GM19438 (cell line): ENCODE results near the gene OSTN.

Experiments
- ATAC-seq: cut with Tn5 transposase; IDR thresholded peaks from one replicate; pipeline ENCODE4 v1.9.1; 2021; ENCODE audit warnings: low read depth; ENCODE audit not compliant: unreplicated experiment

Gene OSTN

DNA sequence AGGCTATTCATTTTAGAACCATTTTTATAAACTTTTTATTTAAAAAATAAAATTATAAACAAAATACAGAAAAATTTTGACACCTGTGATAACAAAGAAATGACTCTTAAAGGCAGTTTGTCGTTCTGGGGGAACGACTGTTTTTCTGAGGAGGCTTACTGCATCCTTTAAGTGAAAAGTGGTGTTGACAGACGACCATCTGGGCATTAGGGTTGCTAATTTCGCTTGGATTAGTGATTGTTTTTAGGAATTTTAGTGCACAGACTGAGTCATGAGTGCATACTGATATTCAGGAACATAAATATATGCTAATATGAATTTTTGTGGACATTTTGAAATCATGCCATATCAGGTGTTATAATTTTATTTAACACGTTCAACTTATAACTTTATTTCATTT is 28.5 kb downstream of the OSTN start:
- no peak for ATAC-seq

DNA sequence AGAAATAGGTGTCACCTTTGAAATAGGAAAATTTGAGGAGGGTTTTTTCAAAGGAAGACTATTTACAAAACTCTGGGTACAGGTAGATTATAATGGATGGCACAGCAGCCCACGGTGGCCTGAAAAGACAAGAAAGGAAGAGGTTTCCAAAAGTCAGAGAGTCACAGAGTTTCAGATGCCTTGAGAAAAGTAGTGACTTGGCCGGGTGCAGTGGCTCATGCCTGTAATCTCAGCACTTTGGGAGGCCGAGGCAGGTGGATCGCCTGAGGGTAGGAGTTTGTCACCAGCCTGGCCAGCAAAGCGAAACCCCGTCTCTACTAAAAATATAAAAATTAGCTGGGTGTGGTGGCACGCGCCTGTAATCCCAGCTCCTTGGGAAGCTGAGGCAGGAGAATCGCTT is 35.2 kb downstream of the OSTN start:
- ATAC-seq, result no peak

- ATAC-seq, result peak; percentile 99
Measured at GRCh38 chr3:191235331-191236314, 36.6 kb downstream of the OSTN start.

DNA sequence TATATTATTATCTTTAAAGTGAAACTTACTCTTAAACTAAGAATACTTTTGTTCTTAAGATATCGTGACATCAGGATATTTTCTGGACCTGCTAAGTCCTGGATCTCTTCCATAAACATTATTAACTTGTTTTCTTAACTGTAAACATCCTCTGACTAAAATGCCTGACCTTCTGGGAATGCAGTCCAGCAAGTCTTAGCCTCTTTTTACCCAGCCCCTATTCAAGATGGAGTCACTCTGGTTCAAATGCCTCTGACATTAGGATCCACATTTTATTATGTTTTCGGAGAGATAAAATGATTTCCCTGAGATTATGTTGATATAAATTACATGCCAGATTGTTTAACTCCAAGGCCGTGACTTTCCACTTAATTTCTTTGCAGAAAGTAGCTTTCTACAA is 37.6 kb downstream of the OSTN start:
- no peak for ATAC-seq

DNA sequence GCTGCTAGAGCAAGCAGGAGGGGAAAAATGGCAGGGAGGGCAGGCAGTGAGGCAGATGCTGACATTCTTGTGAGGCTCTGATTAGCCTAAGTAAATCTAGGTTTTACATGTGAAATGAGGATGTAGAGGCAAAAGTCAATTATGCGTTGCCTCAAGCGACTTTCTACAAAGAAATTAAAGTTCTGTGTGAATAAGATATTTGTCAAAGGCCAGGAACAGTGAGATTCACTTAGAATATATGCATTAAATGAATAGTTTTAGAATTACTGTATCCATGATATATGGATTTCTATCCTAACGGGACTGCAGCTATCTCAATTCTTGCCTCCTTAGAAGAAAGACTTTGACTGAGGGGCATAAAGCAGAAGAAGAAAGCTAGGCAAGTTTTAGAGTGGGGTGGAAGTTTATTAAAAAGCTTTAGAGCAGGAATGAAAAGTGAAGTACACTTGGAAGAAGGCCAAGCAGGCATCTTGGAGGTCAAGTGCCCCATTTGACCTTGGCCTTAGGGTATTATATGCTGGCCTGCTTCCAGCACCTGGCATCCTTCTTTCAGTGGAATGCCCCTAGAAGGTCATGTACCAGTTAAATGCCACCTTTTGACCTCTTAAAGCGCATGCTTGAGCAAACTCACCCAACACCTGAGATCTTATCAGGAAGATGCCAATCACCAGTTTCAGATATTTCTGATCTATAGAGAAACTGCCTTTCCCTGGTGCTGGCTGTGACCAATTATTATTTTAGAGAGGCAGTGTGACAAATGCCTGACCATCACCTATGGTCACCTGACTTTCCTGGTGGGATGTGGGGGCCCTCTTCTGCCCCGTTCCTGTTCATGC is 38.2 kb downstream of the OSTN start:
- ATAC-seq, result no peak

GRCh38 chr3:191238321-191238817 is 39.3 kb downstream of the OSTN start:
- ATAC-seq, result no peak

GRCh38 chr3:191239407-191240031 is 40.5 kb downstream of the OSTN start:
- no peak for ATAC-seq

GRCh38 chr3:191240486-191240885 is 41.4 kb downstream of the OSTN start:
- ATAC-seq, result no peak

GRCh38 chr3:191244242-191244867 is 45.3 kb downstream of the OSTN start:
- no peak for ATAC-seq

DNA sequence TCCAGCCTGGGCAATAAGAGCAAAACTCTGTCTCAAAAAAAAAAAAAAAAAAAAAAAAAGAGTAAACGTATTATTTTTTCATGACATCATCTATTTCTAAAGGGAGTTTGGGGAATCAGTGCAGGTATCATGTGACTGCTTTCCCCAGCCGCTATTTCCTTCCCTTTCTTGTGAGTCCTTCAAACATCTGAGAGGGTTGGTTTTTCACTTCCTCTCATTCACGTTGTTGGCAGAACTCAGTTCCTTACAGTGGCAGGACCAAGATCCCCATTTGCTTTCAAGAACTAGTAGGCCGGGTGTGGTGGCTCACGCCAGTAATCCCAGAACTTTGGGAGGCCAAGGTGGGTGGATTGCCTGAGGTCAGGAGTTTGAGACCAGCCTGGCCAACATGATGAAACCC is 47.0 kb downstream of the OSTN start:
- ATAC-seq, result peak; percentile 68

DNA sequence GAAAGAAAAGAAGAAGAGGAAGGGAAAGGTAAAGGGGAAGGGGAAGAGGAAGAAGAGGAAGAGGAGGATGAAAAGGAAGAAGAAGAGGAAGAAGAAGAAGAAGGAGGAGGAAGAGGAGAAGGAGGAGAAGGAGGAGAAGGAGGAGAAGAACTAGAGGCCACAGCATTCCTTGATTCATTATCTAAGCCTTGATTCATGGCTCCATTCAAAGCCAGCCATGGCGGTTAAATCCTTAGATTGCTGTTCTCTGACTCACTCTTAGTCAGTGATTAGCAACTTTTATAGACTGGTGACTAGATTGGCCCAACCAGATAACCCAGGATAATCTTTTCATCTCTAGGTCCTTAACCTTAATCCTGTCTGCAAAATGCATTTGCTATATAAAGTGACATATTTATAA is 47.6 kb downstream of the OSTN start:
- ATAC-seq, result no peak

GRCh38 chr3:191253089-191253799 is 54.2 kb downstream of the OSTN start:
- ATAC-seq, result no peak

GRCh38 chr3:191254098-191254873 is 55.2 kb downstream of the OSTN start:
- no peak for ATAC-seq

DNA sequence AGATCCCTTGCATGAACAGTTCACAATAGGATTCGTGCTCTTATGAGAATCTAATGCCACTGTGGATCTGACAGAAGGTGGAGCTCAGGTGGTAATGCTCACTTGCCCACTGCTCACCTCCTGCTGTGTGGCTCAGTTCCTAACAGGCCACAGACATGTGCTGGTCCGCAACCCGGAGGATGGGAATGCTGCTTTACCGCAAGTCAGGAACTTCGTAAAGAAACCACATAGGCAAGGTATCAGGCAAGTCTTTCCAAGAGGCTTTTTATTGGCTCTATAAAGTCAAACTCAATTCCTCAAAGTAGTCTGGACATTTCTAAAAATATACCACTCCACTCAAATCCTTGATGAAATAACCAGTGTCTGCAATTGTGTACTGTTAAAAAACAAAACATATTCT is 56.1 kb downstream of the OSTN start:
- ATAC-seq, result no peak

GRCh38 chr3:191256405-191256804 is 57.4 kb downstream of the OSTN start:
- no peak for ATAC-seq

- ATAC-seq, result no peak
Measured at GRCh38 chr3:191257286-191257685, 58.2 kb downstream of the OSTN start.

GRCh38 chr3:191259486-191259885 is 60.4 kb downstream of the OSTN start:
- ATAC-seq, result no peak

GRCh38 chr3:191260431-191261303 is 61.6 kb downstream of the OSTN start:
- no peak for ATAC-seq
